Epithelial cell of esophagus (primary cell): Measurements from ENCODE around the gene NUP62.

Source experiments
- DNase-seq: peaks from one replicate; pipeline ENCODE4 v3.0.0; 2010; ENCODE audit warnings: low read depth
- H3K4me3 ChIP-seq: 2 replicates; pipeline ENCODE4 v1.5.1; 2011; ENCODE audit warnings: mild to moderate bottlenecking, low read length, control low read depth
- TF ChIP-seq, protein P1 (sequence below): IDR thresholded peaks from 2 replicates; pipeline ENCODE4 v1.5.1; 2011; ENCODE audit warnings: low read depth, mild to moderate bottlenecking, low read length, control low read depth, inconsistent platforms; ENCODE audit not compliant: insufficient read depth; ENCODE audit errors: missing control alignments

The NUP62 gene

DNA sequence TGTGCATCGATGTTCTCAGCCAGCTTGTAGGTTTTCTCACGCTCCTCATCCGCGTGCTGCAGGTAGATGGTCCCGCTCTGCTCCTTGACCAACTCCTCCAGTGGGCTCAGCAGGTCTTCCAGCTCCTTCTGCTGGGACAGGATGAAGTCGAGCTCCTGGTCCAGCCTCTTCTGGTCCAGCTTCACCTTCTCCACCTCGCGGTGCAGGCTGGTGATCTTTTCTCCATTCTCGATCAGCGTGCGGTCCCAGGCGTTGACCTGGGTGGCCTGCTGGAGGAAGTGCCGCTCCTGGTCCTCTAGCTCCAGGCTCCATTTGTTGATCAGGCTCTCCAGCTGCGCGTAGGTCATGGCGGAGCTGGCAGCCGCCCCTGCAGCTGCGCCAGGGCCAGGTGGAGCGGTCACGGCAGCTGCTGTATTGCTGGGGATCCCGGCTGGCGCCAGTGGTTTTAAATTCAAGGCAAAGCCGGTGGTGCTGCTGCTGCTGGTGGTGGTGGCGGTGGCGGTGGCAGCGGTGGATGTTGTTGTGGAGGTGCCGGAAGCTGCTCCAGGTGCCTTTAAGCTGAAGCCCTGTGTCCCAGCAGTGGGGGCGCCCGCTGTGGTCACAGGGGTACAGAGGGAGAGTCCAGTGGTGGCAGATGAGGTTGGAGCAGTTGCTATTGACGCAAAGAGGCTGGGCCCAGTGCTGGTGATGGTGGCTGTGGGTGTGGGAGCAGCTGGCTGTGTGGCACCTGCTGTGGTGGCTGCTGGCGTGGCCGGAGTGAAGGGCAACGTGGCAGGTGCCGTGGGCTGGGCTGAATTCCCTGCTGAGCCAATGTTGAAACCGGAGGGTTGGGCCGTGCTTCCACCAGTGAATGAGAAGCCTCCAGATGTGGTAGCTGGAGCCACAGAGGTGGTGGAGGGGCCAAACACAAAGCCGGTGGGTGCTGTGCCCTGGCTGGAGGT lies 20.6 kb downstream of the NUP62 start:
- no peak for DNase-seq
- no peak overlapping the region for H3K4me3 ChIP-seq
- TF ChIP-seq, protein P1, sequence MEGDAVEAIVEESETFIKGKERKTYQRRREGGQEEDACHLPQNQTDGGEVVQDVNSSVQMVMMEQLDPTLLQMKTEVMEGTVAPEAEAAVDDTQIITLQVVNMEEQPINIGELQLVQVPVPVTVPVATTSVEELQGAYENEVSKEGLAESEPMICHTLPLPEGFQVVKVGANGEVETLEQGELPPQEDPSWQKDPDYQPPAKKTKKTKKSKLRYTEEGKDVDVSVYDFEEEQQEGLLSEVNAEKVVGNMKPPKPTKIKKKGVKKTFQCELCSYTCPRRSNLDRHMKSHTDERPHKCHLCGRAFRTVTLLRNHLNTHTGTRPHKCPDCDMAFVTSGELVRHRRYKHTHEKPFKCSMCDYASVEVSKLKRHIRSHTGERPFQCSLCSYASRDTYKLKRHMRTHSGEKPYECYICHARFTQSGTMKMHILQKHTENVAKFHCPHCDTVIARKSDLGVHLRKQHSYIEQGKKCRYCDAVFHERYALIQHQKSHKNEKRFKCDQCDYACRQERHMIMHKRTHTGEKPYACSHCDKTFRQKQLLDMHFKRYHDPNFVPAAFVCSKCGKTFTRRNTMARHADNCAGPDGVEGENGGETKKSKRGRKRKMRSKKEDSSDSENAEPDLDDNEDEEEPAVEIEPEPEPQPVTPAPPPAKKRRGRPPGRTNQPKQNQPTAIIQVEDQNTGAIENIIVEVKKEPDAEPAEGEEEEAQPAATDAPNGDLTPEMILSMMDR, result no peak

DNA sequence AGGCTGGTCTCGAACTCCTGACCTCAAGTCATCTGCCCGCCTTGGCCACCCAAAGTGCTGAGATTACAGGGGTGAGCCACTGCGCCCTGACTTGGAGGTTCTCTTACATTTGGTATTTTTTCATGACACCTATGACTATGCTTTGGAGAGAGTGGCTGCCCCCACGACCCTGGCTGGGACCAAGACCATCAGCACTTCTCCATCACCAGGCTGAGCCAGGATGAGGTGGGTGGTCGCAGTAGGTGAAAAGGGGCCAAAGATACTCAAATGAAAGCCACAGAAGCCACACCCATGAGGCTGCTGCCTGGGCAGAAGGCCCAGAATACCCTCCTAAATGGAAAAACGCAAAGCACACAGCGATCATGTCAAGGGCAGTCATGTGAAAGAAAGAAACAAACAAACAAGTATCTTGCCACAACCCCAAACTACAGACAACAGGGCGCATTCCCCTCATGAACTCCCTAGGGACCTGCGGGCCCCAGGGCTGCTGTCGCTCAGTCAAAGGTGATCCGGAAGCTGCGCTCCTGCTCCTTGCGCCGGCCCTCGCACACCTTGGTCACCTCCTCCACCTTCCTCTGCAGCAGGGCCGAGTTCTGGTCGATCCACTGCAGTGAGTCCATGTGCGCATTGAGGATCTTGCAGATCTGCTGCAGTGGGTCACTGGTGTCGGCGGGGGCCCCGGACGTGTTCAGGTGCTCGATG lies 21.4 kb downstream of the NUP62 start:
- no peak overlapping the region for H3K4me3 ChIP-seq

DNA sequence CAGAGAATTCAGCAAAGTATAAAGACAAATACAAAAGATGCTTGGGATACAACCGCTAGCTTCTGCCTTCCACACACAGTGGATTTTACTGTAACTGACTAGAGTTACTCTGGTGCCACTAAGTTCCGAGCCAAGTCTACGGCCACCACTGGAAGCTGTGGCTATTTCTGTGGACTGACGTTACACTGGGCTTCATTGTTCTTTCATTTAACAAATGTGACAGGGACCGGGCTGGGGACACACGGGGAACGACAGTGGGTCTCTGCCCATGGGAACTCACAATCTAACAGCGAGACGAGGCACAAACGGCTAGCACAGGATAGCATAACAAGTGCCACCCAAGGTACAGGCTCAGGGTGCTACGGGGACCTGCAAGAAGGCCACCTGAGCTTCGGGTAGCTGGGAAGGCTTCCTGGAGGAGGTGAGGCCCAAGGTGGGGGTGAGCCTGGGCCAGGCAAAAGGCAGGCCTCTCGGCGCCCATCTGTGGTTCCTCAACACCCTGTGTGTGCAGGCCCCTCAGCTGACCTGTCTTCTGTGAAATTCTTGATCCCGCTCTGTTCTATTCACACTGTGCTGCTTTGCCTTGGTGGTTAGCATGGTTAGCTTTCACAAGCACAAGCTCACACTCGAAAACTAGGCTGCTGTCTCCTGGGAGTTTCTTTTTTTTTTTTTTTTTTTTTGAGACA lies 22.3 kb downstream of the NUP62 start:
- H3K4me3 ChIP-seq, result no peak overlapping the region
- no peak for DNase-seq
- TF ChIP-seq, protein P1, result no peak

More for the DNA sequence above, 21.4 kb downstream of the NUP62 start:
- TF ChIP-seq, protein P1, result no peak
- DNase-seq, result no peak

DNA sequence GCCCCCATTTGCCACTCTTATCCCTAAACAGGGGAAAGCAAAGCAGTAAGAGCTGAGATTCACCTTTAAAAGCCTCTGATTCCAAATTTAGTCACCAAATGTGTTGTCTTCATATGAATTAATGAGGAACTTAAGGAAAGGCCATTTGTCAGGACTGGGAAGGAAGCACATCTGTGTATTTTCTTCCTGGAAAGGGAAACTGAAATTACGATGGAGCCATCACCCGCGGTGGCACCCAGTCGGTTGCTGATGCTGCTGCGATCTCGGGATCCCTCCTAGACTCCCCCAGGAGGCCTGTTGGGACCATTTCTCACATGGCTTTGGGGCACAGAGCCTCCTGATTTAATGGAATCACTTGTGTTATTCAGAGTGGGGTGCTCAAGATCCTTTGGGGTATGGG lies 25.2 kb downstream of the NUP62 start:
- H3K4me3 ChIP-seq, result no peak overlapping the region
- no peak for DNase-seq
- TF ChIP-seq, protein P1, result no peak

DNA sequence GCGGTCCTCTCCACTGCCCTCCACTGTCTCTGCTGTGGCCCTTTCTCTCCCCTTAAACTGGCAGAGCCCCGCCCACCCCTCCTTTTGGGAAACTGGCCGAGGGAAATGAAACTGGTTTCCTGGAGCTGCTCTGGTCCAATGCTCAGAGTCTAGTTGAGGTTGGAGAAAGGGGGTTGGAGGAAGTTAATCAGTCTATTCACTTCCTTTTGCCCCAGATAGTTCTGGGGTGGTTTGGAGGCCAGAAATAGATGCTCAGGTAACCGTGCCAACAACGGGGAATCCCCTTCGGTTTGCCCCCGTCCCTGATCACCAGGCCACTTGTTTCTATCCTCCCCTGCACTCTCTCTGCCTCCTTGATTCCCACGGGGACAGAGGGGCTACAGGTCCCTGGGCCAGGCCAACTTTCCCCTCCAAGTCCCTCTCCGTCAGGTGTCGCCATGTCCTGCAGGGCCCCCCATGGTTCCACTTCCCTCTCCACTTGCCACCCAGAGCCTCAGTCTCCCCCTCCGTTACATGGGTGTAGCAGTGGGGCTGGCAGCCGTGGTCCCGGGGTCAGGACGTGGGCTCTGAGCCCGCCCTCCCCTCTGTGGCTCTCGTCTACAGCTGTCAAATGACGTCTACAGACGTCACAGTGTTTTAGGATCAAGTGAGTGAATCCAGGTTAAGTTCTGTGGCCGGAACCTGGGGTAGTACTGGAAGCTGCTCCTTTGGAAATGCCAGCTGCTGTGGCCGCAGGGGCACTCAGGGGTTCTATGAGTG lies 32.3 kb downstream of the NUP62 start, which contains the start of gene IL4I1:
IL4I1 (minus strand) TSS at position 25 of the 759 bp plus-strand sequence. CDS start 727 bp downstream, outside the sequence.
- H3K4me3 ChIP-seq, result no peak within 1 kb of the TSS
- TF ChIP-seq, protein P1, result no peak
- DNase-seq, result no peak

DNA sequence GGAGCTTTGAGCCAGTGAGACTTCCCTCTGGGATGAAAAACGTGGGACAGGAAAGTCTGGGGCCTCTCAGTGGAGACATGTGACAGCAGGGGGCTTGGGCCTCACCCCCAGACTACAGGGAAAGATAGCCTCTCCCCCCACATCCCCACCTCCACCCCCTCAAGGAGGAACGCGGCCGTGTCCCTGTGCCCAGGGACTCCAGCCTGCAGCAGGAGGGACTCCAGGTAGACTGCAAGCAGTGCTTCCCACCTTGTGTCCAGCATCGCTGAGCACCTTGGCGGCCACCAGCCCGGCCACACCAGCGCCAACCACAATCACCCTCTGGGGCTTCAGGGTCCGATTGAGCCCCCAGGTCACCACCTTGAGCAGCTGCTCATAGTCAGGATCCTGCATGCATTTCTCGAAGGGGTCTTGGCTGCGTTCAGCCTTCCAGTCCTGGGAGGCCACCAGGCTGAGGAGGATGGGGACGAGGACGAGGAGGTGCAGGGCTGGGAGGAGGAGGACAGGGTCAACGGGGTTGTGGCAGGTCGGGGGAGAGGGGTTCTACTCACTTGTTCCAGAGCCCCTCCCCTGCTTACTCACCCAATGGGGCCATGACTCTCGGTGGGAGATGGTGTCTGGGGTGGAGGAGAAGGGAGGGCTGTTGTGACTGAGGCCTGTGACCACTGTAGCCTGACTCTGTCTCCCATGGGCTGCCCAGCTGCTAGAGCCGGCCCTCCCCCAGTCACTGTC lies 33.6 kb downstream of the NUP62 start:
- no peak for DNase-seq
- H3K4me3 ChIP-seq, result no peak overlapping the region
- TF ChIP-seq, protein P1, result no peak
